H9 (cell line): ENCODE results near the gene HAND1. TPM values are rescaled to one million over a fixed set of nuclear protein-coding genes. Genes with fewer than 3 reads are reported as not detected.
A peak's percentile ranks its signal among the peaks of the same experiment; 100 is the strongest.

ENCODE experiments used
- DNase-seq: peaks from one replicate; pipeline ENCODE4 v3.0.0-alpha.2; 2017
- H2AFZ ChIP-seq: one replicate; pipeline ENCODE4 v1.6.1; 2013; ENCODE audit warnings: mild to moderate bottlenecking, low read length, control low read depth, moderate library complexity
- H2AK5ac ChIP-seq: 2 replicates; pipeline ENCODE4 v1.6.1; 2013; ENCODE audit warnings: low read length, control low read depth, mixed read lengths; ENCODE audit not compliant: insufficient read length
- H2BK120ac ChIP-seq: one replicate; pipeline ENCODE4 v1.6.1; 2013; ENCODE audit warnings: low read depth, mild to moderate bottlenecking, low read length, control low read depth, inconsistent platforms; ENCODE audit not compliant: poor library complexity, severe bottlenecking
- H2BK12ac ChIP-seq: 2 replicates; pipeline ENCODE4 v1.6.1; 2013; ENCODE audit warnings: low read length, control low read depth, mixed read lengths, low read depth; ENCODE audit not compliant: insufficient read length
- H2BK15ac ChIP-seq: 2 replicates; pipeline ENCODE4 v1.6.1; 2013; ENCODE audit warnings: low read depth, low read length, control low read depth
- H2BK20ac ChIP-seq: one replicate; pipeline ENCODE4 v1.6.1; 2013; ENCODE audit warnings: low read depth, mild to moderate bottlenecking, low read length, control low read depth, inconsistent platforms; ENCODE audit not compliant: poor library complexity, severe bottlenecking
- H2BK5ac ChIP-seq: 2 replicates; pipeline ENCODE4 v1.6.1; 2013; ENCODE audit warnings: low read length, control low read depth, mixed read lengths; ENCODE audit not compliant: insufficient read length
- H3K14ac ChIP-seq: 2 replicates; pipeline ENCODE4 v1.6.1; 2013; ENCODE audit warnings: low read length, control low read depth; ENCODE audit not compliant: insufficient read depth
- H3K18ac ChIP-seq: 2 replicates; pipeline ENCODE4 v1.6.1; 2013; ENCODE audit warnings: low read depth, mild to moderate bottlenecking, mixed read lengths, low read length, control low read depth; ENCODE audit not compliant: insufficient read length
- H3K23ac ChIP-seq: 2 replicates; pipeline ENCODE4 v1.6.1; 2013; ENCODE audit warnings: low read length, control low read depth, mixed read lengths, low read depth; ENCODE audit not compliant: insufficient read length
- H3K23me2 ChIP-seq: 2 replicates; pipeline ENCODE4 v1.6.1; 2013; ENCODE audit warnings: low read depth, mild to moderate bottlenecking, mixed read lengths, low read length, control low read depth; ENCODE audit not compliant: insufficient read length, poor library complexity, severe bottlenecking
- H3K27ac ChIP-seq: 2 replicates; pipeline ENCODE4 v1.5.1; 2013; ENCODE audit warnings: low read length, control low read depth, mixed read lengths, low read depth; ENCODE audit not compliant: insufficient read length
- H3K27me3 ChIP-seq: 2 replicates; pipeline ENCODE4 v1.6.1; 2013; ENCODE audit warnings: low read length, control low read depth, inconsistent platforms; ENCODE audit not compliant: insufficient read depth
- H3K4ac ChIP-seq: 2 replicates; pipeline ENCODE4 v1.6.1; 2013; ENCODE audit warnings: low read depth, mild to moderate bottlenecking, control low read depth, inconsistent platforms, low read length, moderate library complexity
- H3K4me1 ChIP-seq: 2 replicates; pipeline ENCODE4 v1.6.1; 2013; ENCODE audit warnings: low read length, control low read depth, inconsistent platforms; ENCODE audit not compliant: insufficient read depth
- H3K4me2 ChIP-seq: 2 replicates; pipeline ENCODE4 v1.6.1; 2013; ENCODE audit warnings: low read length, control low read depth, mixed read lengths; ENCODE audit not compliant: insufficient read length, insufficient read depth
- H3K56ac ChIP-seq: 2 replicates; pipeline ENCODE4 v1.6.1; 2013; ENCODE audit warnings: low read depth, mild to moderate bottlenecking, mixed read lengths, low read length, control low read depth; ENCODE audit not compliant: insufficient read length
- H3K79me1 ChIP-seq: 2 replicates; pipeline ENCODE4 v1.6.1; 2013; ENCODE audit warnings: low read depth, mild to moderate bottlenecking, moderate library complexity, low read length, control low read depth, inconsistent platforms; ENCODE audit not compliant: insufficient read depth, poor library complexity, severe bottlenecking
- H3K79me2 ChIP-seq: 2 replicates; pipeline ENCODE4 v1.6.1; 2013; ENCODE audit warnings: low read length, control low read depth, inconsistent platforms; ENCODE audit not compliant: insufficient read depth
- H3K9ac ChIP-seq: 2 replicates; pipeline ENCODE4 v1.6.1; 2013; ENCODE audit warnings: low read length, control low read depth, mixed read lengths; ENCODE audit not compliant: insufficient read length; ENCODE audit errors: extremely low read depth
- H3K9me3 ChIP-seq: one replicate; pipeline ENCODE4 v1.6.1; 2013; ENCODE audit warnings: low read depth, low read length, inconsistent platforms; ENCODE audit not compliant: control insufficient read depth
- H3T11ph ChIP-seq: one replicate; pipeline ENCODE4 v1.6.1; 2013; ENCODE audit warnings: mild to moderate bottlenecking, low read length, control low read depth, inconsistent platforms
- H4K20me1 ChIP-seq: one replicate; pipeline ENCODE4 v1.6.1; 2013; ENCODE audit not compliant: control insufficient read depth, insufficient read length, insufficient read depth
- H4K5ac ChIP-seq: 2 replicates; pipeline ENCODE4 v1.6.1; 2013; ENCODE audit warnings: low read depth, mild to moderate bottlenecking, mixed read lengths, low read length, control low read depth; ENCODE audit not compliant: insufficient read length
- H4K8ac ChIP-seq: replicated peaks from 2 replicates; pipeline ENCODE4 v1.6.1; 2013; ENCODE audit warnings: low read length, control low read depth, mixed read lengths, low read depth; ENCODE audit not compliant: insufficient read length
- H4K91ac ChIP-seq: 2 replicates; pipeline ENCODE4 v1.6.1; 2013; ENCODE audit warnings: low read depth, mild to moderate bottlenecking, moderate library complexity, mixed read lengths, low read length, control low read depth; ENCODE audit not compliant: insufficient read length
- H3K27ac Mint-ChIP-seq, 3 experiments: 2 replicates in 2 of 3; 3 replicates in 1 of 3; pipeline ENCODE4 v1.8.0; 2020 to 2021; ENCODE audit warnings: mixed read lengths in 3 of 3, mild to moderate bottlenecking in 1 of 3, moderate library complexity in 1 of 3
- H3K27me3 Mint-ChIP-seq: 2 replicates; pipeline ENCODE4 v1.8.0; 2021; ENCODE audit warnings: low read depth, mild to moderate bottlenecking, moderate library complexity, mixed read lengths
- H3K36me3 Mint-ChIP-seq, 3 experiments: 2 replicates in 2 of 3; 3 replicates in 1 of 3; pipeline ENCODE4 v1.8.0; 2020 to 2021; ENCODE audit warnings: low read depth in 3 of 3, mixed read lengths in 3 of 3; ENCODE audit not compliant: insufficient read depth in 1 of 3
- H3K4me1 Mint-ChIP-seq, 2 experiments: 2 replicates each; pipeline ENCODE4 v1.8.0; 2020; ENCODE audit warnings: mixed read lengths in 2 of 2
- H3K4me3 Mint-ChIP-seq, 2 experiments: 2 replicates in 1 of 2; 3 replicates in 1 of 2; pipeline ENCODE4 v1.8.0; 2020 to 2021; ENCODE audit warnings: mild to moderate bottlenecking in 2 of 2, mixed read lengths in 2 of 2, moderate library complexity in 1 of 2
- H3K9me3 Mint-ChIP-seq, 2 experiments: 2 replicates in 1 of 2; 3 replicates in 1 of 2; pipeline ENCODE4 v1.8.0; 2020; ENCODE audit warnings: mild to moderate bottlenecking in 2 of 2, mixed read lengths in 2 of 2, moderate library complexity in 1 of 2
- WGBS: extraction: QIAGEN DNeasy Blood & Tissue Kit; methylation state at CpG from one replicate; pipeline ENCODE4 v1.1.7; 2013; ENCODE audit warnings: missing lambda C conversion rate, low lambda C conversion rate, mixed read lengths; ENCODE audit not compliant: insufficient read length; ENCODE audit errors: extremely low coverage; 5-methylcytosine and 5-hydroxymethylcytosine counted together
- total RNA-seq: library from RNA; stranded (reverse); gene quantifications from 2 replicates; pipeline ENCODE4 v1.2.1, GENCODE V29; 2021
- TF ChIP-seq, protein P1 (sequence below): fragments of 200-600 bp; sonication (generic); conservative IDR thresholded peaks from 3 replicates; pipeline ENCODE4 v1.8.0; 2021; ENCODE audit warnings: antibody characterized with exemption, mild to moderate bottlenecking

The HAND1 gene
- total RNA-seq, 1 experiment from 2014 or later = not detected

DNA sequence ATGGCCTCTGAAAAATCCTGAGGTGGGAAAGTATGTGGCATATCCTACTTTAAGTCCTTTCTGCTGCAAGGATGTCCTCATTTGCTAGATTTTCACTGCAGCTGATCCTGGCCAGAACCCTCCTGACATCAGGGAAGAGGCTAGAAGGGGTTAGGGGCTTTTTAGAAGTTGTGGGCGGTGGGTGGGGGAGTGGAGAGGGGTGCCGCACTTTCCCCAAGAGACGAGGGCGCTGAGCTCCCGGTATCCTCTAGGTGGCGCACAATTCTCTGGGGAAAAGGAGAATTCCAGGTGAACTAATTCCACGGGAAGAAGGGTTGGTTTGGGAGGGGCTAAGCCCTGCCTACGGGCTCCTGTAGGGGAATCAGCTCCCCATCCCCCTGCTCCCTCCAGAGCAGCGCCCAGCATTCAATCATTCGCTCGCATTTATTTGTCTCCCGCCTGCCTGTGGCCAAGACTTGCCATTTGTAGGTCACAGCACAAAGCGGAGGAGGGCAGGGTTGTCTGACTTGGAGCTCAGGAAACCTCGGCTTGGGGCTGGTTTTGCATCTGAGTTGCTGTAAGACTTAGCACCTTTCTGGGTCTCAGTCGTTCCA lies 42.9 kb upstream of the HAND1 start:
- Histone ChIP-seq H3K4ac (no peak overlapping the region), H3K9ac (no peak overlapping the region), H4K20me1 (no peaks in the 10 kb centered on the region), H2BK15ac (no peak overlapping the region), H3K9me3 (no peaks in the 10 kb centered on the region), H2BK12ac (no peak overlapping the region), H3K23me2 (no peaks in the 10 kb centered on the region), H3K27ac (no peak overlapping the region), H2AFZ (peak overlapping the region; percentile 71), H3K4me2 (peak overlapping the region; percentile 18), H3K14ac (no peak overlapping the region), H3K18ac (no peak overlapping the region), H3K27me3 (no peaks in the 10 kb centered on the region), H3K4me1 (no peaks in the 10 kb centered on the region), H2BK120ac (no peak overlapping the region), H4K5ac (no peak overlapping the region), H3K79me2 (no peaks in the 10 kb centered on the region), H3T11ph (no peak overlapping the region), H3K79me1 (no peaks in the 10 kb centered on the region), H2BK5ac (no peak overlapping the region), H3K56ac (no peak overlapping the region), H2BK20ac (no peak overlapping the region), H4K91ac (no peak overlapping the region), H2AK5ac (no peak overlapping the region), H3K23ac (no peak overlapping the region), H4K8ac (no peak overlapping the region)
- H3K9me3 Mint-ChIP-seq = no peaks in the 10 kb centered on the region
- H3K27me3 Mint-ChIP-seq = peaks cover 40% of the 10 kb centered on the region
- peak overlapping the region; percentile 62 to 79 for H3K4me3 Mint-ChIP-seq
- no CpG with 5 or more reads among the region's 15 CpGs for WGBS
- DNase-seq = peak; percentile 94
- no peaks in the 10 kb centered on the region for H3K36me3 Mint-ChIP-seq
- H3K27ac Mint-ChIP-seq = peak overlapping the region; percentile 14 to 88 (median 87); a peak in 4 of 7 replicates
- H3K4me1 Mint-ChIP-seq = peaks cover 16 to 29% of the 10 kb centered on the region in 2 experiments
- TF ChIP-seq, protein P1, sequence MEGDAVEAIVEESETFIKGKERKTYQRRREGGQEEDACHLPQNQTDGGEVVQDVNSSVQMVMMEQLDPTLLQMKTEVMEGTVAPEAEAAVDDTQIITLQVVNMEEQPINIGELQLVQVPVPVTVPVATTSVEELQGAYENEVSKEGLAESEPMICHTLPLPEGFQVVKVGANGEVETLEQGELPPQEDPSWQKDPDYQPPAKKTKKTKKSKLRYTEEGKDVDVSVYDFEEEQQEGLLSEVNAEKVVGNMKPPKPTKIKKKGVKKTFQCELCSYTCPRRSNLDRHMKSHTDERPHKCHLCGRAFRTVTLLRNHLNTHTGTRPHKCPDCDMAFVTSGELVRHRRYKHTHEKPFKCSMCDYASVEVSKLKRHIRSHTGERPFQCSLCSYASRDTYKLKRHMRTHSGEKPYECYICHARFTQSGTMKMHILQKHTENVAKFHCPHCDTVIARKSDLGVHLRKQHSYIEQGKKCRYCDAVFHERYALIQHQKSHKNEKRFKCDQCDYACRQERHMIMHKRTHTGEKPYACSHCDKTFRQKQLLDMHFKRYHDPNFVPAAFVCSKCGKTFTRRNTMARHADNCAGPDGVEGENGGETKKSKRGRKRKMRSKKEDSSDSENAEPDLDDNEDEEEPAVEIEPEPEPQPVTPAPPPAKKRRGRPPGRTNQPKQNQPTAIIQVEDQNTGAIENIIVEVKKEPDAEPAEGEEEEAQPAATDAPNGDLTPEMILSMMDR = peak; percentile 94
